Activated CD8-positive, alpha-beta memory T cell treated with anti-CD3 and anti-CD28 coated beads for 48 hours (primary cell): Measurements from ENCODE around the gene PER2.
A peak's percentile ranks its signal among the peaks of the same experiment; 100 is the strongest.
"Not testable (repeated sequence)": the region's sequence is repeated elsewhere in the genome, so short reads cannot be mapped to it uniquely, and the experiment has no call there.

Source experiments
- DNase-seq, 3 experiments: peaks; one replicate each; pipeline ENCODE4 v3.0.0-alpha.2; 2020; ENCODE audit warnings: low read depth in 2 of 3, low spot score in 2 of 3

PER2 gene

GRCh38 chr2:238310721-238311120 lies 22.3 kb upstream of the PER2 start:
- not testable (repeated sequence) for DNase-seq

GRCh38 chr2:238308177-238308576 lies 19.8 kb upstream of the PER2 start:
- DNase-seq, result no peak

GRCh38 chr2:238306672-238306998 lies 18.2 kb upstream of the PER2 start:
- DNase-seq, result no peak

GRCh38 chr2:238305965-238306671 lies 17.7 kb upstream of the PER2 start:
- no peak for DNase-seq

GRCh38 chr2:238305092-238305862 lies 16.9 kb upstream of the PER2 start:
- no peak for DNase-seq

- no peak for DNase-seq
Observed at GRCh38 chr2:238304116-238304515, 15.7 kb upstream of the PER2 start.

- DNase-seq, result no peak
Observed at GRCh38 chr2:238302751-238303150, 14.3 kb upstream of the PER2 start.

- DNase-seq, result no peak
Observed at GRCh38 chr2:238302087-238302486, 13.7 kb upstream of the PER2 start.

- no peak for DNase-seq
Observed at GRCh38 chr2:238299803-238300202, 11.4 kb upstream of the PER2 start.

- no peak for DNase-seq
Observed at GRCh38 chr2:238296638-238297457, 8.4 kb upstream of the PER2 start.

- DNase-seq, result no peak
Observed at GRCh38 chr2:238295144-238296112, 7.0 kb upstream of the PER2 start.

- DNase-seq, result no peak
Observed at GRCh38 chr2:238294393-238295143, 6.2 kb upstream of the PER2 start.

- DNase-seq, result no peak
Observed at GRCh38 chr2:238294046-238294392, 5.6 kb upstream of the PER2 start.

- no peak for DNase-seq
Observed at GRCh38 chr2:238291550-238292281, 3.3 kb upstream of the PER2 start.

GRCh38 chr2:238290715-238291549 lies 2.5 kb upstream of the PER2 start:
- DNase-seq, result no peak

GRCh38 chr2:238290091-238290509 lies 1.7 kb upstream of the PER2 start:
- peak in 1 of 3 experiments; percentile 13 for DNase-seq

- peak in 1 of 3 experiments; percentile 10 for DNase-seq
Observed at GRCh38 chr2:238289574-238289973, 1.2 kb upstream of the PER2 start.
